Activated T-helper 2 cell treated with anti-CD3 and anti-CD28 coated beads, Interferon-gamma antibody, Interleukin-2, Interleukin-4, amounts not matched to agents 10 μg/mL and 5 μg/mL and 100 μg/mL, durations not matched to agents 14 hours and 24 hours and 36 hours (primary cell): ENCODE results near the gene ADRA2B. TPM values are rescaled to one million over a fixed set of nuclear protein-coding genes. Genes with fewer than 3 reads are reported as not detected.

Experiments
- DNase-seq: peaks from one replicate; pipeline ENCODE4 v3.0.0; 2021; ENCODE audit warnings: low spot score
- H3K27ac Mint-ChIP-seq: one replicate; pipeline ENCODE4 v1.8.0; 2021; ENCODE audit warnings: mixed read lengths
- H3K27me3 Mint-ChIP-seq: one replicate; pipeline ENCODE4 v1.8.0; 2021; ENCODE audit warnings: low read depth, mixed read lengths
- H3K36me3 Mint-ChIP-seq: one replicate; pipeline ENCODE4 v1.8.0; 2021; ENCODE audit warnings: low read depth, mixed read lengths
- H3K4me1 Mint-ChIP-seq: one replicate; pipeline ENCODE4 v1.8.0; 2021; ENCODE audit warnings: low read depth, mixed read lengths
- H3K4me3 Mint-ChIP-seq: one replicate; pipeline ENCODE4 v1.8.0; 2021; ENCODE audit warnings: low read depth, mild to moderate bottlenecking, moderate library complexity, mixed read lengths
- H3K9me3 Mint-ChIP-seq: one replicate; pipeline ENCODE4 v1.8.0; 2021; ENCODE audit warnings: mixed read lengths
- intact Hi-C: fragments of 100-400 bp; cut with micrococcal nuclease; formaldehyde crosslinking; loops from one replicate; pipeline ENCODE4 v1.15.1; 2023
- total RNA-seq: library from RNA; stranded (reverse); gene quantifications from 2 replicates; pipeline ENCODE4 v1.2.3, GENCODE V29; 2022

Gene ADRA2B
- total RNA-seq, 1 donor from 2014 or later: 0.21 TPM

GRCh38 chr2:96124406-96125265, 8.3 kb upstream of the ADRA2B start:
- H3K9me3 Mint-ChIP-seq: no peaks in the 10 kb centered on the region
- intact Hi-C loops: no loop called here
- H3K4me3 Mint-ChIP-seq: no peak overlapping the region
- H3K27me3 Mint-ChIP-seq: peaks cover 19% of the 10 kb centered on the region
- DNase-seq: no peak
- no peak overlapping the region for H3K27ac Mint-ChIP-seq
- H3K36me3 Mint-ChIP-seq: peaks cover 18% of the 10 kb centered on the region
- peaks cover 8% of the 10 kb centered on the region for H3K4me1 Mint-ChIP-seq

GRCh38 chr2:96123936-96124335, 7.6 kb upstream of the ADRA2B start:
- H3K4me3 Mint-ChIP-seq: no peak overlapping the region

GRCh38 chr2:96123290-96123689, 6.9 kb upstream of the ADRA2B start:
- Mint-ChIP-seq H3K4me3 (no peak overlapping the region), H3K9me3 (no peaks in the 10 kb centered on the region), H3K27ac (no peak overlapping the region), H3K4me1 (peaks cover 8% of the 10 kb centered on the region), H3K36me3 (peaks cover 14% of the 10 kb centered on the region), H3K27me3 (peaks cover 26% of the 10 kb centered on the region)
- DNase-seq: no peak
- intact Hi-C loops: no loop called here

More at GRCh38 chr2:96123936-96124335, 7.6 kb upstream of the ADRA2B start:
- Mint-ChIP-seq H3K27me3 (peaks cover 23% of the 10 kb centered on the region), H3K27ac (no peak overlapping the region), H3K9me3 (no peaks in the 10 kb centered on the region), H3K4me1 (peaks cover 8% of the 10 kb centered on the region), H3K36me3 (peaks cover 14% of the 10 kb centered on the region)
- intact Hi-C loops: no loop called here
- DNase-seq: no peak

GRCh38 chr2:96122391-96122790, 6.0 kb upstream of the ADRA2B start:
- Mint-ChIP-seq H3K27me3 (peaks cover 29% of the 10 kb centered on the region), H3K27ac (no peak overlapping the region), H3K9me3 (no peaks in the 10 kb centered on the region), H3K4me3 (no peak overlapping the region), H3K4me1 (peaks cover 11% of the 10 kb centered on the region), H3K36me3 (peaks cover 12% of the 10 kb centered on the region)
- intact Hi-C loops: no loop called here
- DNase-seq: no peak

GRCh38 chr2:96121414-96121813, 5.0 kb upstream of the ADRA2B start:
- no peak for DNase-seq
- Mint-ChIP-seq H3K36me3 (peaks cover 6% of the 10 kb centered on the region), H3K9me3 (no peaks in the 10 kb centered on the region), H3K4me3 (no peak overlapping the region), H3K27me3 (peaks cover 29% of the 10 kb centered on the region), H3K4me1 (peaks cover 11% of the 10 kb centered on the region), H3K27ac (no peak overlapping the region)
- intact Hi-C loops: no loop called here

- H3K27me3 Mint-ChIP-seq: peaks cover 29% of the 10 kb centered on the region
- peaks cover 3% of the 10 kb centered on the region for H3K36me3 Mint-ChIP-seq
- no peaks in the 10 kb centered on the region for H3K9me3 Mint-ChIP-seq
- DNase-seq: no peak
- H3K27ac Mint-ChIP-seq: no peak overlapping the region
- H3K4me3 Mint-ChIP-seq: no peak overlapping the region
- intact Hi-C loops: no loop called here
- H3K4me1 Mint-ChIP-seq: peaks cover 11% of the 10 kb centered on the region
Measured at GRCh38 chr2:96120991-96121390, 4.6 kb upstream of the ADRA2B start.

- Mint-ChIP-seq H3K27ac (no peak overlapping the region), H3K4me3 (no peak overlapping the region), H3K9me3 (no peaks in the 10 kb centered on the region), H3K4me1 (peaks cover 14% of the 10 kb centered on the region), H3K27me3 (peaks cover 36% of the 10 kb centered on the region), H3K36me3 (no peaks in the 10 kb centered on the region)
- no peak for DNase-seq
- intact Hi-C loops: no loop called here
Measured at GRCh38 chr2:96120091-96120720, 3.8 kb upstream of the ADRA2B start.

GRCh38 chr2:96119389-96119751, 3.0 kb upstream of the ADRA2B start:
- peaks cover 42% of the 10 kb centered on the region for H3K27me3 Mint-ChIP-seq
- H3K4me3 Mint-ChIP-seq: no peak overlapping the region
- intact Hi-C loops: loop anchor here (5.0 kb wide), 1 partner anchor 112 kb away; no protein-coding TSS in a partner anchor
- H3K9me3 Mint-ChIP-seq: no peaks in the 10 kb centered on the region
- no peak for DNase-seq
- peaks cover 14% of the 10 kb centered on the region for H3K4me1 Mint-ChIP-seq
- H3K27ac Mint-ChIP-seq: no peak overlapping the region
- no peaks in the 10 kb centered on the region for H3K36me3 Mint-ChIP-seq

- Mint-ChIP-seq H3K9me3 (no peaks in the 10 kb centered on the region), H3K27ac (no peak overlapping the region), H3K36me3 (no peaks in the 10 kb centered on the region), H3K4me3 (no peak overlapping the region), H3K27me3 (peaks cover 42% of the 10 kb centered on the region), H3K4me1 (peaks cover 14% of the 10 kb centered on the region)
- no peak for DNase-seq
- intact Hi-C loops: loop anchor here (5.0 kb wide), 1 partner anchor 112 kb away; no protein-coding TSS in a partner anchor
Measured at GRCh38 chr2:96118698-96119388, 2.5 kb upstream of the ADRA2B start.

- peaks cover 14% of the 10 kb centered on the region for H3K4me1 Mint-ChIP-seq
- DNase-seq: no peak
- no peaks in the 10 kb centered on the region for H3K9me3 Mint-ChIP-seq
- no peak overlapping the region for H3K27ac Mint-ChIP-seq
- intact Hi-C loops: loop anchor here (2.0 to 5.0 kb wide), 2 partner anchors 111 to 125 kb away; no protein-coding TSS in a partner anchor
- peaks cover 42% of the 10 kb centered on the region for H3K27me3 Mint-ChIP-seq
- peak overlapping the region; percentile 64 for H3K4me3 Mint-ChIP-seq
- no peaks in the 10 kb centered on the region for H3K36me3 Mint-ChIP-seq
Measured at GRCh38 chr2:96117701-96118588, 1.6 kb upstream of the ADRA2B start.

- peaks cover 14% of the 10 kb centered on the region for H3K4me1 Mint-ChIP-seq
- peak; percentile 56 for DNase-seq
- H3K4me3 Mint-ChIP-seq: peak overlapping the region; percentile 59
- peaks cover 42% of the 10 kb centered on the region for H3K27me3 Mint-ChIP-seq
- no peaks in the 10 kb centered on the region for H3K9me3 Mint-ChIP-seq
- intact Hi-C loops: loop anchor here (2.0 to 5.0 kb wide), 2 partner anchors 110 to 124 kb away; no protein-coding TSS in a partner anchor
- no peaks in the 10 kb centered on the region for H3K36me3 Mint-ChIP-seq
- H3K27ac Mint-ChIP-seq: no peak overlapping the region
Measured at GRCh38 chr2:96116879-96117533, 635 bp upstream of the ADRA2B start.
